Measurements from ENCODE around the gene ZSCAN1.
"Not testable (repeated sequence)": the region's sequence is repeated elsewhere in the genome, so short reads cannot be mapped to it uniquely, and the experiment has no call there.

ZSCAN1 gene

GRCh38 chr19:58033741-58034476 lies at the start of gene ZSCAN1:
TSS of gene ZSCAN1 (plus strand) at chr19:58034025. CDS start at chr19:58037837, 3,812 bp downstream.
- peak; percentile 91 to 97 for DNase-seq

- no peak for DNase-seq
Observed at GRCh38 chr19:57992841-57993240, 41.0 kb upstream of the ZSCAN1 start.

GRCh38 chr19:58000677-58001076 lies 33.1 kb upstream of the ZSCAN1 start:
- DNase-seq = no peak

GRCh38 chr19:58001895-58002369 lies 31.9 kb upstream of the ZSCAN1 start:
- no peak for DNase-seq

- DNase-seq = peak; percentile 80 to 89
Observed at GRCh38 chr19:58002384-58003173, 31.2 kb upstream of the ZSCAN1 start, which contains the start of gene ZNF606. TSS of gene ZNF606 (minus strand) at chr19:58002820. CDS start at chr19:58001319, 1,501 bp downstream.

- no peak for DNase-seq
Observed at GRCh38 chr19:58003174-58003828, 30.5 kb upstream of the ZSCAN1 start.

GRCh38 chr19:58007285-58007684 lies 26.5 kb upstream of the ZSCAN1 start:
- DNase-seq = peak; percentile 12 to 41

GRCh38 chr19:58008877-58009276 lies 24.9 kb upstream of the ZSCAN1 start:
- not testable (repeated sequence) for DNase-seq

- no peak for DNase-seq
Observed at GRCh38 chr19:58009301-58009665, 24.5 kb upstream of the ZSCAN1 start.

- DNase-seq = peak; percentile 93 to 97
Observed at GRCh38 chr19:58009666-58010301, 24.0 kb upstream of the ZSCAN1 start.

- no peak for DNase-seq
Observed at GRCh38 chr19:58010507-58010906, 23.3 kb upstream of the ZSCAN1 start.

GRCh38 chr19:58014141-58014540 lies 19.7 kb upstream of the ZSCAN1 start:
- no peak for DNase-seq

GRCh38 chr19:58020129-58020528 lies 13.7 kb upstream of the ZSCAN1 start:
- no peak for DNase-seq

- peak; percentile 31 to 69 for DNase-seq
Observed at GRCh38 chr19:58021541-58022282, 12.1 kb upstream of the ZSCAN1 start.

- no peak for DNase-seq
Observed at GRCh38 chr19:58022283-58022660, 11.6 kb upstream of the ZSCAN1 start.

GRCh38 chr19:58024661-58025060 lies 9.2 kb upstream of the ZSCAN1 start:
- DNase-seq = no peak

GRCh38 chr19:58034477-58034793 lies 610 bp downstream of the ZSCAN1 start:
- no peak for DNase-seq

- no peak for DNase-seq
Observed at GRCh38 chr19:58035863-58036262, 2.0 kb downstream of the ZSCAN1 start.

- no peak for DNase-seq
Observed at GRCh38 chr19:58037927-58038687, 4.3 kb downstream of the ZSCAN1 start.

- DNase-seq = no peak
Observed at GRCh38 chr19:58038688-58039204, 4.9 kb downstream of the ZSCAN1 start.

Data from NCI-H1930 (cell line).